Progenitor cell of endocrine pancreas (in vitro differentiated cells): ENCODE measurements around the gene PTBP3. TPM values are rescaled to one million over a fixed set of nuclear protein-coding genes. Genes with fewer than 3 reads are reported as not detected.

Experiments
- DNase-seq: peaks from one replicate; pipeline ENCODE4 v3.0.0; 2021; ENCODE audit warnings: low spot score; ENCODE audit not compliant: unreplicated experiment
- H3K27ac Mint-ChIP-seq: 2 replicates; pipeline ENCODE4 v1.8.0; 2021; ENCODE audit warnings: mild to moderate bottlenecking, moderate library complexity, mixed read lengths
- H3K27me3 Mint-ChIP-seq: 2 replicates; pipeline ENCODE4 v1.8.0; 2021; ENCODE audit warnings: mixed read lengths
- H3K36me3 Mint-ChIP-seq: 2 replicates; pipeline ENCODE4 v1.8.0; 2022; ENCODE audit warnings: mixed read lengths; ENCODE audit not compliant: insufficient read depth
- H3K4me1 Mint-ChIP-seq: 2 replicates; pipeline ENCODE4 v1.8.0; 2021; ENCODE audit warnings: low read depth, mixed read lengths
- H3K4me3 Mint-ChIP-seq: 2 replicates; pipeline ENCODE4 v1.8.0; 2021; ENCODE audit warnings: low read depth, mild to moderate bottlenecking, moderate library complexity, mixed read lengths
- H3K9me3 Mint-ChIP-seq: 2 replicates; pipeline ENCODE4 v1.8.0; 2021; ENCODE audit warnings: low read depth, mixed read lengths
- CTCF ChIP-seq: fragments of 200-600 bp; sonication (generic); IDR thresholded peaks from one replicate; pipeline ENCODE4 v1.5.0; 2021; ENCODE audit warnings: antibody characterized with exemption, mild to moderate bottlenecking; ENCODE audit not compliant: unreplicated experiment
- total RNA-seq: library from RNA; stranded (reverse); gene quantifications from 2 replicates; pipeline ENCODE4 v1.2.1, GENCODE V29; 2021

The PTBP3 gene
- total RNA-seq, 1 donor from 2014 or later, result 67.1 TPM

DNA sequence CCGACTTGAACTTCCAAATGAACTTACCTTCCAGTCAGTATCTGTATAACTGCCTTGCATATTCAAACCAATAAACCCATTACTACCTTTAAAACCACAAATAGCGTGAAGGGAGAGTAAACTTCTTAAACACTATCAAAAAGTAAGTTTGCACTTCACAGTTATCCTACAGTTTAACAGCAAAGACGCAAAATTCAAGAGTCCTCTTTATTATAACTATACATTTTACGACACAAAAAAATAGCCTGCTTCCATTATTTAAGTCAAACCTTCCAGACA is 1.8 kb downstream of the PTBP3 start:
- peaks cover 1% of the 10 kb centered on the region for H3K36me3 Mint-ChIP-seq
- no peak for TF ChIP-seq CTCF
- H3K4me1 Mint-ChIP-seq, result peaks cover 24% of the 10 kb centered on the region
- no peaks in the 10 kb centered on the region for H3K9me3 Mint-ChIP-seq
- peak overlapping the region; percentile 46 for H3K27ac Mint-ChIP-seq
- peak overlapping the region; percentile 96 for H3K4me3 Mint-ChIP-seq
- no peak for DNase-seq
- H3K27me3 Mint-ChIP-seq, result no peaks in the 10 kb centered on the region

- no peaks in the 10 kb centered on the region for H3K27me3 Mint-ChIP-seq
Observed at GRCh38 chr9:112328545-112328944, 4.9 kb downstream of the PTBP3 start.

DNA sequence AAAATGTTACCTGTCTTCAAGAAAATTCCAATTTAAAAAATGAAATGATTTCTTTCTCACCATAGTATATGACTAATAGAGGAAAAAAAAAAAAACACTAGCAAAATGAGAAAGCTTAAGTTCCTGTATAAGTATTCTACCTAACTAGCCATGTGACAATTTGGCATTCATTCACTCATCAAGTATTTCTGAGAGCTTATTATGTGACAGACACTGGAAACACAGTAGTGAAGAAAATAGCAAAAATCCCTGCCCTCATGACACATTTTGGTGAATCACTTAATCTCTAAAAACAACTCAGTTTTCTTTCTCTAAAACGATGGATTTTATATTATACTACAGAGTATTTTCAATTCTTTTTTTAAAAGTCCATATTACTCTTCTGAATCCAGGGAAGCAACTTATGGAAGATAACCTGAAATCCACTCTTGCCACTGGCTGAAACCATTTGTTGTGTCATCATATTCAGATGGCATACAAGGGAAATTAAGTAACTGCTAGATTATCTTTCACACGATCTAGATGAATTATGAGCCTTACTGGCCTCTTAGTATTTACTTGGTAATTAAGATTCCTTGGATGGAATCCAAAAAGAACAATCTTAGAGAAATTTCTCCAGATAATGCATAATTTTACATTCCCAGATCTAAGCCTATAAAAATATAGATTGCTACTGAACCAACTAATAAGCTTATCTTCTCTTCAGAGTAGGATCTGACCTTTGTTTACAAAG is 5.5 kb downstream of the PTBP3 start:
- Mint-ChIP-seq H3K4me3 (no peak overlapping the region), H3K4me1 (peaks cover 36% of the 10 kb centered on the region), H3K27me3 (no peaks in the 10 kb centered on the region), H3K9me3 (no peaks in the 10 kb centered on the region), H3K36me3 (peaks cover 7% of the 10 kb centered on the region), H3K27ac (no peak overlapping the region)
- no peak for TF ChIP-seq CTCF
- DNase-seq, result no peak

More at GRCh38 chr9:112328545-112328944, 4.9 kb downstream of the PTBP3 start:
- peaks cover 5% of the 10 kb centered on the region for H3K36me3 Mint-ChIP-seq
- peaks cover 32% of the 10 kb centered on the region for H3K4me1 Mint-ChIP-seq
- no peak overlapping the region for H3K4me3 Mint-ChIP-seq
- no peak for TF ChIP-seq CTCF
- H3K27ac Mint-ChIP-seq, result no peak overlapping the region
- no peak for DNase-seq
- H3K9me3 Mint-ChIP-seq, result no peaks in the 10 kb centered on the region

DNA sequence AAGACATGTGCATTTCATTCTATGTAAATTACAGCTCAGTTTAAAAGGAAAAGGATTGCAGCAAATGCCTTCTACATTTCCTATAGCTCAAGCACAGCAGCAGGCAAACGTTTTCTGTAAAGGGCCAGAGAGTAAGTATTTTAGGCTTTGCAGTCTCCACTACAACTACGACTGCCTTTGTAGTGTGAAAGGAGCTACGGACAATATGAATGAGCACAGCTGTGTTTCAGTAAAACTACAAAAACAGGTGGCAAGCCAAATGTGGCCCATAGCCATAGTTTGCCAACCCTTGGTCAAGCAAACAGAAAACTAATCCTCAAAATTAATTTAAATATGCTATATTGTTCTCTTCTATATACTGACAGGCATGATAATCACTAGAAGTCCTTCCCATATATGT is 7.2 kb downstream of the PTBP3 start:
- H3K4me3 Mint-ChIP-seq, result no peak overlapping the region
- H3K36me3 Mint-ChIP-seq, result peaks cover 9% of the 10 kb centered on the region
- H3K4me1 Mint-ChIP-seq, result peaks cover 27% of the 10 kb centered on the region
- H3K27me3 Mint-ChIP-seq, result no peaks in the 10 kb centered on the region
- DNase-seq, result no peak
- H3K9me3 Mint-ChIP-seq, result no peaks in the 10 kb centered on the region
- TF ChIP-seq CTCF, result no peak
- no peak overlapping the region for H3K27ac Mint-ChIP-seq

DNA sequence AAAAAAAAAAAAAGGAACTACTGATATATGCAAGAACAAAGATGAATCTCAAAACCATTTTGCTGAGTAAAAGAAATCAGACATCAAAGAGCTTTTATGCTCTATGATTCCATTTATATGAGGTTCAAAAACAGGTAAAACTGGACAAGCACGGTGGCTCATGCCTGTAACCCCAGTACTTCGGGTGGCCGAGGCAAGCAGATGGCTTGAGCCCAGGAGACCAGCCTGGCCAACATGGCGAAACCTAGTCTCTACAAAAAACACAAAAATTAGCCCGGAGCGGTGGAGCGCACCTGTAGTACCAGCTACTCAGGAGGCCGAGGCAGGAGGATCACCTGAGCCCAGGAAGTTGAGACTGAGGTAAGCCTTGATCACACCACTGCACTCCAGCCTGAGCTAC is 7.8 kb downstream of the PTBP3 start:
- DNase-seq, result no peak
- no peaks in the 10 kb centered on the region for H3K27me3 Mint-ChIP-seq
- no peak overlapping the region for H3K4me3 Mint-ChIP-seq

More for the DNA sequence above, 7.8 kb downstream of the PTBP3 start:
- no peak for TF ChIP-seq CTCF
- Mint-ChIP-seq H3K27ac (peak overlapping the region; percentile 39), H3K9me3 (no peaks in the 10 kb centered on the region), H3K4me1 (peaks cover 24% of the 10 kb centered on the region), H3K36me3 (peaks cover 10% of the 10 kb centered on the region)
